Activated CD8-positive, alpha-beta memory T cell treated with anti-CD3 and anti-CD28 coated beads, Interleukin-2, amount 50 U/mL, for 24 hours (primary cell): ENCODE data around the gene CDK5R1.
"Not testable (repeated sequence)": the region's sequence is repeated elsewhere in the genome, so short reads cannot be mapped to it uniquely, and the experiment has no call there.

Experiments
- DNase-seq: peaks from one replicate; pipeline ENCODE4 v3.0.0-alpha.2; 2020; ENCODE audit errors: extremely low read depth

CDK5R1 gene

GRCh38 chr17:32516940-32517701 lies 30.3 kb downstream of the CDK5R1 start:
- DNase-seq: no peak

GRCh38 chr17:32517982-32518381 lies 31.2 kb downstream of the CDK5R1 start:
- DNase-seq: no peak

- DNase-seq: no peak
Observed at GRCh38 chr17:32518646-32519227, 31.9 kb downstream of the CDK5R1 start.

GRCh38 chr17:32519228-32520103 lies 32.7 kb downstream of the CDK5R1 start:
- DNase-seq: no peak

- DNase-seq: no peak
Observed at GRCh38 chr17:32520104-32520701, 33.4 kb downstream of the CDK5R1 start.

- no peak for DNase-seq
Observed at GRCh38 chr17:32520737-32521404, 34.1 kb downstream of the CDK5R1 start.

GRCh38 chr17:32523017-32523680 lies 36.4 kb downstream of the CDK5R1 start:
- no peak for DNase-seq

GRCh38 chr17:32523827-32524552 lies 37.2 kb downstream of the CDK5R1 start:
- no peak for DNase-seq

GRCh38 chr17:32524553-32524880 lies 37.7 kb downstream of the CDK5R1 start:
- DNase-seq: not testable (repeated sequence)

GRCh38 chr17:32525122-32525521 lies 38.3 kb downstream of the CDK5R1 start:
- no peak for DNase-seq

- no peak for DNase-seq
Observed at GRCh38 chr17:32527146-32527545, 40.4 kb downstream of the CDK5R1 start.

- no peak for DNase-seq
Observed at GRCh38 chr17:32528825-32529224, 42.0 kb downstream of the CDK5R1 start.

GRCh38 chr17:32529604-32530003 lies 42.8 kb downstream of the CDK5R1 start:
- no peak for DNase-seq

- no peak for DNase-seq
Observed at GRCh38 chr17:32533296-32533695, 46.5 kb downstream of the CDK5R1 start.

- no peak for DNase-seq
Observed at GRCh38 chr17:32536736-32537643, 50.2 kb downstream of the CDK5R1 start.
